Measurements from ENCODE around the gene CLASRP. TPM values are rescaled to one million over a fixed set of nuclear protein-coding genes. Genes with fewer than 3 reads are reported as not detected.

CLASRP gene
- total RNA-seq, 1 experiment from 2014 or later: 79.9 TPM

DNA sequence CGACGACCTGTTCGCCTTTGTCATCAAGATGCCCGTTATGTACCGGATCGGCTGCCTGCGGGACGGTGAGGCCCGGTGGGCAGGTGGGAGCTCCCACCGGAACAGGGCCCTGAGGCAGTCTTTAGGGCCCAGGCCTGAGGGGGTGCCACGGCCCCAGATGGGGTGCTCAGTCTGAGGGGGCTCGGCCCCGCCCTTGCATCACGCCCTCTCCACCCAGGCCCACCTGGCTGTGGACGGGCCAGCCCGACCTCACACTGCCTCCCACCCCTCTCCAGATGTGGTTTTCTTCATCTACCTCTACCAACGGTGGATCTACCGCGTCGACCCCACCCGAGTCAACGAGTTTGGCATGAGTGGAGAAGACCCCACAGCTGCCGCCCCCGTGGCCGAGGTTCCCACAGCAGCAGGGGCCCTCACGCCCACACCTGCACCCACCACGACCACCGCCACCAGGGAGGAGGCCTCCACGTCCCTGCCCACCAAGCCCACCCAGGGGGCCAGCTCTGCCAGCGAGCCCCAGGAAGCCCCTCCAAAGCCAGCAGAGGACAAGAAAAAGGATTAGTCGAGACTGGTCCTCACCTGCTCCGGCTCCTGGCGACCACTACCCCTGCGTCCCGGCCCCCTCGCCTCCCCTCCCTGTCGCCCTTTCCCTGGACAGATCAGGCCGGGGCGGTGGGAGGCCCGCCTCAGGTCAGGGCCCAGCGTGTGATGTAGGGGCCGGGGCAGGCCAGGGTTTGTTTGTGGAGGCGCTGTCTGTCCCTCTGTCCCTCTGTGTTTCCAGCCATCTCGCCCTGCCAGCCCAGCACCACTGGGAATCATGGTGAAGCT lies 46.3 kb upstream of the CLASRP start (continued):
- TF ChIP-seq YY1 (IDR thresholded peaks at IDR 0.05; ENCODE audit: extremely low read depth, insufficient replicate concordance, low read depth, low read length) (no peak), FOSL1 (IDR thresholded peaks at IDR 0.05; ENCODE audit: low read depth) (no peak), EZH2 (IDR thresholded peaks at IDR 0.05) (no peak), EZH2phosphoT487 (IDR thresholded peaks at IDR 0.05; ENCODE audit: borderline replicate concordance) (no peak), CEBPB (IDR thresholded peaks at IDR 0.05; ENCODE audit: low read depth) (no peak), SRF (IDR thresholded peaks at IDR 0.05; ENCODE audit: low read depth) (no peak)

GRCh38 chr19:44993526-44993925 lies 45.3 kb upstream of the CLASRP start:
- TF ChIP-seq SIN3A (IDR thresholded peaks at IDR 0.05; ENCODE audit: low read depth) (no peak), POLR2A (IDR thresholded peaks at IDR 0.05; ENCODE audit: borderline replicate concordance, extremely low read depth, insufficient read depth, insufficient read length) (no peak), ZFX (IDR thresholded peaks at IDR 0.05) (no peak)
- POLR2A ChIA-PET: no interaction called here

More at GRCh38 chr19:44993526-44993925, 45.3 kb upstream of the CLASRP start:
- Histone ChIP-seq H3K4me1 (ENCODE audit: control insufficient read depth in 1 of 2, insufficient read depth in 2 of 2, low read length in 2 of 2) (no peaks in the 10 kb centered on the region), H3K9me2 (ENCODE audit: insufficient read depth) (no peaks in the 10 kb centered on the region), H3K79me2 (ENCODE audit: insufficient read depth, low read length) (no peaks in the 10 kb centered on the region), H3K9ac (ENCODE audit: low read length) (no peak overlapping the region), H4K20me1 (ENCODE audit: insufficient read depth) (no peaks in the 10 kb centered on the region), H3K27ac (ENCODE audit: low read depth, low read length) (no peak overlapping the region), H3K4me2 (ENCODE audit: low read length) (no peak overlapping the region), H3K9me3 (ENCODE audit: control insufficient read depth in 1 of 2, insufficient read depth in 1 of 2, low read depth in 1 of 2, low read length in 2 of 2) (no peaks in the 10 kb centered on the region), H3K27me3 (ENCODE audit: insufficient read depth, low read length) (no peaks in the 10 kb centered on the region), H3K4me3 (replicated peaks in 1 of 2; ENCODE audit: low read depth in 1 of 2, low read length in 2 of 2) (no peak overlapping the region), H3K36me3 (ENCODE audit: control insufficient read depth in 1 of 2, insufficient read depth in 2 of 2, low read length in 2 of 2) (peaks cover 0 to 2% of the 10 kb centered on the region in 2 experiments; a peak in 2 of 4 replicates), H2AFZ (ENCODE audit: low read depth, low read length, poor library complexity, severe bottlenecking) (no peak overlapping the region)
- intact Hi-C loops (cut with micrococcal nuclease): no loop called here
- ChIA-PET RAD21 (ENCODE audit: low non-redundant PET in 1 of 2, low total read pairs in 2 of 2, uncharacterized antibody in 2 of 2, unreplicated experiment in 2 of 2) (no interaction called here), CTCF (interaction anchor here (0.5 kb wide), 1 partner anchor 777 kb away, joined by 3 read pairs; no protein-coding TSS in a partner anchor)
- no peak for DNase-seq (ENCODE audit: low read depth, low spot score)
- ATAC-seq: no peak
- no TSS peak for BruUV-seq (replicated peaks)

All from HCT116 (cell line).